IMR-90 (cell line): ENCODE results near the gene USH1G. TPM values are rescaled to one million over a fixed set of nuclear protein-coding genes. Genes with fewer than 3 reads are reported as not detected.

Experiments used
- ATAC-seq: fragments of 200-7000 bp; cut with Tn5 transposase; 2 replicates; pipeline ENCODE4 v1.9.1; 2020; ENCODE audit warnings: low read depth, mild to moderate bottlenecking, moderate library complexity
- BruUV-seq: library from RNA; stranded (reverse); fragments of 400-500 nt; replicated peaks from 2 replicates; lab custom pipeline; 2021; lab: Mats Ljungman, UMichigan
- CTCF ChIA-PET: fragments of 300-600 bp; formaldehyde crosslinking; extraction: SDS; loops from one replicate; lab custom pipeline; 2021; ENCODE audit warnings: antibody characterized with exemption; lab: Yijun Ruan, JAX
- POLR2A ChIA-PET: fragments of 300-600 bp; sonication (Branson Sonifier 250); formaldehyde crosslinking; loops from one replicate; lab custom pipeline; 2022; ENCODE audit warnings: antibody characterized with exemption; ENCODE audit not compliant: unreplicated experiment; lab: Charles Lee
- DNase-seq: peaks from one replicate; pipeline ENCODE4 v3.0.0; 2013
- H2AFZ ChIP-seq: replicated peaks from 2 replicates; pipeline ENCODE3; 2013; ENCODE audit warnings: low read length, mild to moderate bottlenecking; ENCODE audit not compliant: poor library complexity
- H2AK5ac ChIP-seq: 2 replicates; pipeline ENCODE4 v1.6.1; 2013; ENCODE audit warnings: low read depth, low read length, inconsistent platforms
- H2AK9ac ChIP-seq: replicated peaks from 2 replicates; pipeline ENCODE3; 2013; ENCODE audit warnings: mild to moderate bottlenecking, low read depth, low read length, moderate library complexity; ENCODE audit not compliant: poor library complexity
- H2BK120ac ChIP-seq: 2 replicates; pipeline ENCODE4 v1.6.1; 2013; ENCODE audit warnings: low read depth, low read length, inconsistent platforms
- H2BK15ac ChIP-seq: 3 replicates; pipeline ENCODE4 v1.6.1; 2013; ENCODE audit warnings: low read depth, low read length, inconsistent platforms
- H2BK20ac ChIP-seq: 2 replicates; pipeline ENCODE4 v1.6.1; 2013; ENCODE audit warnings: low read depth, mild to moderate bottlenecking, inconsistent platforms, low read length, moderate library complexity
- H2BK5ac ChIP-seq: 2 replicates; pipeline ENCODE4 v1.6.1; 2013; ENCODE audit warnings: mild to moderate bottlenecking, low read depth, low read length, inconsistent platforms; ENCODE audit not compliant: poor library complexity, severe bottlenecking
- H3K14ac ChIP-seq: replicated peaks from 2 replicates; pipeline ENCODE4 v1.6.1; 2013; ENCODE audit warnings: low read depth, low read length, inconsistent platforms
- H3K18ac ChIP-seq: 2 replicates; pipeline ENCODE4 v1.6.1; 2013; ENCODE audit warnings: low read depth, low read length, control low read depth
- H3K23ac ChIP-seq: 2 replicates; pipeline ENCODE4 v1.6.1; 2013; ENCODE audit warnings: low read depth, low read length, inconsistent platforms
- H3K27ac ChIP-seq: 2 replicates; pipeline ENCODE4 v1.5.1; 2013; ENCODE audit warnings: mild to moderate bottlenecking, control low read depth, low read length; ENCODE audit not compliant: insufficient read depth
- H3K27me3 ChIP-seq: 2 replicates; pipeline ENCODE4 v1.6.1; 2013; ENCODE audit warnings: low read length; ENCODE audit not compliant: control insufficient read depth, insufficient read depth
- H3K36me3 ChIP-seq: 2 replicates; pipeline ENCODE4 v1.6.1; 2013; ENCODE audit warnings: low read length, mixed read lengths; ENCODE audit not compliant: control insufficient read depth, insufficient read depth
- H3K4ac ChIP-seq: 2 replicates; pipeline ENCODE4 v1.6.1; 2013; ENCODE audit warnings: low read depth, low read length, inconsistent platforms
- H3K4me1 ChIP-seq: 2 replicates; pipeline ENCODE4 v1.6.1; 2013; ENCODE audit warnings: low read length, mixed read lengths; ENCODE audit not compliant: control insufficient read depth, insufficient read depth
- H3K4me2 ChIP-seq: 2 replicates; pipeline ENCODE4 v1.6.1; 2013; ENCODE audit warnings: low read depth, mild to moderate bottlenecking, control low read depth, low read length, moderate library complexity
- H3K4me3 ChIP-seq: 2 replicates; pipeline ENCODE4 v1.5.1; 2013; ENCODE audit warnings: low read depth, mild to moderate bottlenecking, control low read depth, low read length, moderate library complexity; ENCODE audit not compliant: insufficient read depth
- H3K56ac ChIP-seq: 2 replicates; pipeline ENCODE4 v1.6.1; 2013; ENCODE audit warnings: low read length, inconsistent platforms; ENCODE audit not compliant: insufficient read depth; ENCODE audit errors: extremely low read depth
- H3K79me1 ChIP-seq, 2 experiments: 2 replicates each; pipeline ENCODE4 v1.6.1; 2013; ENCODE audit warnings: low read length in 2 of 2, inconsistent platforms in 1 of 2, low read depth in 1 of 2
- H3K9ac ChIP-seq: 2 replicates; pipeline ENCODE4 v1.6.1; 2013; ENCODE audit warnings: low read depth, low read length, control low read depth
- H3K9me1 ChIP-seq: 2 replicates; pipeline ENCODE4 v1.6.1; 2013; ENCODE audit warnings: low read length, inconsistent platforms; ENCODE audit not compliant: insufficient read depth
- H3K9me3 ChIP-seq: 2 replicates; pipeline ENCODE4 v1.6.1; 2013; ENCODE audit warnings: low read length; ENCODE audit not compliant: control insufficient read depth, insufficient read depth
- H4K20me1 ChIP-seq: 2 replicates; pipeline ENCODE4 v1.6.1; 2013; ENCODE audit warnings: low read length, inconsistent platforms; ENCODE audit not compliant: insufficient read depth
- H4K5ac ChIP-seq: 2 replicates; pipeline ENCODE4 v1.6.1; 2013; ENCODE audit warnings: mild to moderate bottlenecking, low read depth, low read length, control low read depth
- H4K8ac ChIP-seq, 2 experiments: 2 replicates each; pipeline ENCODE4 v1.6.1; 2013; ENCODE audit warnings: low read depth in 2 of 2, low read length in 2 of 2, control low read depth in 1 of 2, inconsistent platforms in 1 of 2
- H4K91ac ChIP-seq: 2 replicates; pipeline ENCODE4 v1.6.1; 2013; ENCODE audit warnings: low read depth, low read length, inconsistent platforms; ENCODE audit not compliant: insufficient read depth
- CEBPB ChIP-seq: IDR thresholded peaks from 2 replicates; pipeline ENCODE4 v1.6.1; 2012; ENCODE audit warnings: low read depth, low read length, improper control_type of control experiment
- FOS ChIP-seq: fragments of 150-350 bp; IDR thresholded peaks from 2 replicates; pipeline ENCODE4 v1.6.1; 2016; ENCODE audit warnings: low read depth, low read length
- MAZ ChIP-seq: IDR thresholded peaks from 2 replicates; pipeline ENCODE4 v1.6.1; 2012; ENCODE audit warnings: low read depth, mild to moderate bottlenecking, low read length, improper control_type of control experiment, moderate library complexity, borderline replicate concordance
- MXI1 ChIP-seq: IDR thresholded peaks from 2 replicates; pipeline ENCODE4 v1.6.1; 2012; ENCODE audit warnings: low read depth, mild to moderate bottlenecking, low read length, moderate library complexity, borderline replicate concordance
- RFX5 ChIP-seq: IDR thresholded peaks from 2 replicates; pipeline ENCODE4 v1.8.0; 2012; ENCODE audit warnings: low read depth, mild to moderate bottlenecking, low read length, moderate library complexity
- WGBS, 2 experiments: methylation state at CpG; one replicate each; pipeline versions ENCODE4 v1.1.5 to v1.1.7; 2013; ENCODE audit warnings: missing lambda C conversion rate in 2 of 2; ENCODE audit not compliant: insufficient read length in 1 of 2; ENCODE audit errors: extremely low coverage in 2 of 2; 5-methylcytosine and 5-hydroxymethylcytosine counted together
- dilution Hi-C: fragments of 300-500 bp; cut with HindIII; formaldehyde crosslinking; loops from one replicate; pipeline ENCODE4 v1.14.3; 2018; ENCODE audit warnings: low sequenced_read_pairs; ENCODE audit not compliant: unreplicated experiment
- in situ Hi-C: fragments of 300-500 bp; cut with MboI; formaldehyde crosslinking; loops from 3 replicates; pipeline ENCODE4 v1.14.3; 2019; ENCODE audit warnings: low sequenced_read_pairs, inconsistent platforms, mixed read lengths
- intact Hi-C: fragments of 100-400 bp; cut with micrococcal nuclease; formaldehyde crosslinking; loops from 2 replicates; pipeline ENCODE4 v1.10.0; 2022
- polyA plus RNA-seq, 3 experiments: library from polyadenylated mRNA; depleted of rRNA; stranded (reverse); fragments of >200 nt; gene quantifications; 2 replicates each; pipeline ENCODE4 v1.2.3, GENCODE V29; 2012; ENCODE audit warnings: low replicate concordance in 1 of 3
- total RNA-seq: library from RNA; depleted of rRNA; stranded (reverse); fragments of >200 nt; gene quantifications from 2 replicates; pipeline ENCODE4 v1.2.3, GENCODE V29; 2012

Gene USH1G
- total and polyA plus RNA-seq, 2 of the 4 experiments (the other 2 are of a cell fraction) = not detected

DNA sequence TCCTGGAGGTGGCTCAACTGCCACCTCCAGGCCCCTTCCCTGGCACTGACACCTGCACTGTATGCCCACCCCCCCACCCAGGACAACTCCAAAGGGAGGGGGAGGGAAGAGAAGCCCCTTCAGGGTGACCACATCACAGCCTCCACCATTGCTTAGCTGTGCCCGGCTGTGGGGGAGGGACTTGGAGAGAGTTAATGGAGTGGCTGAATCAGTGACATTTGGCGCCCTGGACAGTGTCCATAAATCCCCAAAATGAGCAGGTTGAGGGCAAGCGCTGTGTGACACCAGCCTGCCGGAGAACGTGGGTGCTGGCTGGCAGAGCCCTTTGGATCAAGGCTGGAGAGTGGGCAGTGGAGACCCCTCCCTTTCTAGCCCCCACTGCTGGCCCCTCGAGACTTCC is 883 bp downstream of the USH1G start:
- WGBS, 2 experiments = no CpG with 5 or more reads among the region's 6 CpGs
- ChIA-PET CTCF (interaction anchor here (0.5 to 1.1 kb wide), 2 partner anchors 12 to 91 kb away, joined by 4 read pairs; no protein-coding TSS in a partner anchor), POLR2A (no interaction called here)
- H3K18ac ChIP-seq = no peak overlapping the region
- no peak for TF ChIP-seq MAZ
- no peak for TF ChIP-seq CEBPB
- TF ChIP-seq FOS = no peak
- TF ChIP-seq RFX5 = no peak
- TF ChIP-seq MXI1 = no peak
- dilution Hi-C loops = no loop called here
- H2AK9ac ChIP-seq = no peak overlapping the region
- H3K27me3 ChIP-seq = peaks cover 81% of the 10 kb centered on the region
- no peaks in the 10 kb centered on the region for H3K36me3 ChIP-seq
- no peak overlapping the region for H2AK5ac ChIP-seq
- H3K27ac ChIP-seq = no peak overlapping the region
- H3K56ac ChIP-seq = no peak overlapping the region
- ATAC-seq (no peak), DNase-seq (no peak)
- no peak overlapping the region for H2AFZ ChIP-seq
- no peaks in the 10 kb centered on the region for H3K9me3 ChIP-seq
- H4K91ac ChIP-seq = no peak overlapping the region
- intact Hi-C loops = no loop called here
- H4K8ac ChIP-seq = no peak overlapping the region
- no peak overlapping the region for H4K5ac ChIP-seq
- no peak overlapping the region for H2BK5ac ChIP-seq
- H2BK120ac ChIP-seq = no peak overlapping the region
- no peaks in the 10 kb centered on the region for H3K9me1 ChIP-seq
- no peaks in the 10 kb centered on the region for H4K20me1 ChIP-seq
- no TSS peak for BruUV-seq
- in situ Hi-C loops = no loop called here
- no peak overlapping the region for H2BK20ac ChIP-seq
- H3K4me1 ChIP-seq = no peaks in the 10 kb centered on the region
- H3K9ac ChIP-seq = no peak overlapping the region
- H3K79me1 ChIP-seq = no peaks in the 10 kb centered on the region
- no peak overlapping the region for H2BK15ac ChIP-seq
- no peak overlapping the region for H3K4ac ChIP-seq
- H3K14ac ChIP-seq = no peak overlapping the region
- H3K4me2 ChIP-seq = no peak overlapping the region
- no peak overlapping the region for H3K4me3 ChIP-seq
- H3K23ac ChIP-seq = no peak overlapping the region
